ENCODE data around the gene ESCO1.
"Not testable (repeated sequence)": the region's sequence is repeated elsewhere in the genome, so short reads cannot be mapped to it uniquely, and the experiment has no call there.

ESCO1 gene

GRCh38 chr18:21604671-21605070 lies 4.2 kb upstream of the ESCO1 start:
- TF ChIP-seq ZNF274 (IDR thresholded peaks at IDR 0.05; ENCODE audit: low read depth, low read length): no peak
- no peak overlapping the region for H3K4me3 ChIP-seq (ENCODE audit: low read length)

GRCh38 chr18:21602299-21602587 lies 1.7 kb upstream of the ESCO1 start:
- no peak overlapping the region for H3K4me3 ChIP-seq (ENCODE audit: low read length)
- TF ChIP-seq ZNF274 (IDR thresholded peaks at IDR 0.05; ENCODE audit: low read depth, low read length): no peak

- H3K4me3 ChIP-seq (ENCODE audit: low read length): peak overlapping the region; percentile 86
- no peak for TF ChIP-seq ZNF274 (IDR thresholded peaks at IDR 0.05; ENCODE audit: low read depth, low read length)
Measured at GRCh38 chr18:21599585-21600525, 649 bp downstream of the ESCO1 start.

- TF ChIP-seq ZNF274 (IDR thresholded peaks at IDR 0.05; ENCODE audit: low read depth, low read length): no peak
- H3K4me3 ChIP-seq (ENCODE audit: low read length): peak overlapping the region; percentile 86
Measured at GRCh38 chr18:21598726-21599584, 1.5 kb downstream of the ESCO1 start.

- H3K4me3 ChIP-seq (ENCODE audit: low read length): no peak overlapping the region
- no peak for TF ChIP-seq ZNF274 (IDR thresholded peaks at IDR 0.05; ENCODE audit: low read depth, low read length)
Measured at GRCh38 chr18:21597620-21598019, 2.9 kb downstream of the ESCO1 start.

- no peak for TF ChIP-seq ZNF274 (IDR thresholded peaks at IDR 0.05; ENCODE audit: low read depth, low read length)
- no peak overlapping the region for H3K4me3 ChIP-seq (ENCODE audit: low read length)
Measured at GRCh38 chr18:21593540-21594257, 6.8 kb downstream of the ESCO1 start.

GRCh38 chr18:21592361-21592760 lies 8.1 kb downstream of the ESCO1 start:
- H3K4me3 ChIP-seq (ENCODE audit: low read length): not testable (repeated sequence)

GRCh38 chr18:21584391-21584790 lies 16.1 kb downstream of the ESCO1 start:
- TF ChIP-seq ZNF274 (IDR thresholded peaks at IDR 0.05; ENCODE audit: low read depth, low read length): no peak
- H3K4me3 ChIP-seq (ENCODE audit: low read length): no peak overlapping the region

GRCh38 chr18:21575656-21576055 lies 24.8 kb downstream of the ESCO1 start:
- TF ChIP-seq ZNF274 (IDR thresholded peaks at IDR 0.05; ENCODE audit: low read depth, low read length): no peak
- no peak overlapping the region for H3K4me3 ChIP-seq (ENCODE audit: low read length)

- TF ChIP-seq ZNF274 (IDR thresholded peaks at IDR 0.05; ENCODE audit: low read depth, low read length): no peak
Measured at GRCh38 chr18:21571772-21572171, 28.7 kb downstream of the ESCO1 start.

GRCh38 chr18:21559195-21559594 lies 41.3 kb downstream of the ESCO1 start:
- no peak for TF ChIP-seq ZNF274 (IDR thresholded peaks at IDR 0.05; ENCODE audit: low read depth, low read length)
- H3K4me3 ChIP-seq (ENCODE audit: low read length): no peak overlapping the region

More at GRCh38 chr18:21571772-21572171, 28.7 kb downstream of the ESCO1 start:
- H3K4me3 ChIP-seq (ENCODE audit: low read length): no peak overlapping the region

- H3K4me3 ChIP-seq (ENCODE audit: low read length): no peak overlapping the region
- no peak for TF ChIP-seq ZNF274 (IDR thresholded peaks at IDR 0.05; ENCODE audit: low read depth, low read length)
Measured at GRCh38 chr18:21557607-21558253, 42.8 kb downstream of the ESCO1 start.

GRCh38 chr18:21550510-21550970 lies 50.0 kb downstream of the ESCO1 start:
- TF ChIP-seq ZNF274 (IDR thresholded peaks at IDR 0.05; ENCODE audit: low read depth, low read length): no peak
- no peak overlapping the region for H3K4me3 ChIP-seq (ENCODE audit: low read length)

GRCh38 chr18:21548647-21549046 lies 51.9 kb downstream of the ESCO1 start:
- no peak overlapping the region for H3K4me3 ChIP-seq (ENCODE audit: low read length)
- TF ChIP-seq ZNF274 (IDR thresholded peaks at IDR 0.05; ENCODE audit: low read depth, low read length): no peak

Measured in GM08714 (cell line).